ENCODE measurements around the gene RBP2.

RBP2 gene

DNA sequence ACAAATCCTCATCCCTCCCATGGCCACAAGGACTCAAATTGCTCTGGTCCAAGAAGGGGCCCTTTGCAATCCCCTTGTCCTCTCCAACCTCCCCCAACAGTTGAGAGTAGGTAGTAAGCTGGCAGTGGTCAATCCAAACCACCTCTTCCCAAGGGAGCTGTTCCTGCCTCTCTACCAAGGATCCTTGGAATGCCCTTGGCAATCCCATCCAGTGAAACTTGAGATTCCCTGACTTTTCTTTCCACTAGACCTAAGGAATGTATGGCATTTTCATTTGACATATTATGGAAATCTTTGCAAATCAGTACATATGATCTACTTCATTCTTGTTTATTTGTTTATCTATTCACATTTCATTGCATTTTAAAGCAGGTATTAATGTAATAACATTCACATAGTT is 4.8 kb upstream of the RBP2 start:
- DNase-seq (ENCODE audit: low read depth in 1 of 2, low spot score in 1 of 2), result no peak

DNA sequence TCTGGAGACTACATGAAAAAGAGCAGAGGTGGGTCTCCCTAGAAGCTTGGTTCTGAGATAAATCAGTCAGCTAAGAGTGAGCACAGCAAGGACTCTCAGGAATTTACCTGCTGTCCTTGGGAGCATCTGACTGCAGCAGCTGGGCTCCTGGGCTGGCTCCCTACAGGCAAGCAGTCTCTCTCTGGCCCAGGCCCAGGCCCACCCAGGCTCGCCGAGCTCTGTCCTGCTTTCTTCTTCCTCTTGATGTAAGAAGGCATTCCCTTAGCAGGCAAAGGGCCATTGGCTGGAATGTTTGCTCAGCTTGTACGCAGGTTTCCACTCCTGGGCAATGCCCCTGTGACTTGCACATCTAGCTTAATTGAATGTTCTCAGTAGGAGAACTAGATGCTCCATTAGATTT is 4.3 kb upstream of the RBP2 start:
- no peak for DNase-seq (ENCODE audit: low read depth in 1 of 2, low spot score in 1 of 2)

DNA sequence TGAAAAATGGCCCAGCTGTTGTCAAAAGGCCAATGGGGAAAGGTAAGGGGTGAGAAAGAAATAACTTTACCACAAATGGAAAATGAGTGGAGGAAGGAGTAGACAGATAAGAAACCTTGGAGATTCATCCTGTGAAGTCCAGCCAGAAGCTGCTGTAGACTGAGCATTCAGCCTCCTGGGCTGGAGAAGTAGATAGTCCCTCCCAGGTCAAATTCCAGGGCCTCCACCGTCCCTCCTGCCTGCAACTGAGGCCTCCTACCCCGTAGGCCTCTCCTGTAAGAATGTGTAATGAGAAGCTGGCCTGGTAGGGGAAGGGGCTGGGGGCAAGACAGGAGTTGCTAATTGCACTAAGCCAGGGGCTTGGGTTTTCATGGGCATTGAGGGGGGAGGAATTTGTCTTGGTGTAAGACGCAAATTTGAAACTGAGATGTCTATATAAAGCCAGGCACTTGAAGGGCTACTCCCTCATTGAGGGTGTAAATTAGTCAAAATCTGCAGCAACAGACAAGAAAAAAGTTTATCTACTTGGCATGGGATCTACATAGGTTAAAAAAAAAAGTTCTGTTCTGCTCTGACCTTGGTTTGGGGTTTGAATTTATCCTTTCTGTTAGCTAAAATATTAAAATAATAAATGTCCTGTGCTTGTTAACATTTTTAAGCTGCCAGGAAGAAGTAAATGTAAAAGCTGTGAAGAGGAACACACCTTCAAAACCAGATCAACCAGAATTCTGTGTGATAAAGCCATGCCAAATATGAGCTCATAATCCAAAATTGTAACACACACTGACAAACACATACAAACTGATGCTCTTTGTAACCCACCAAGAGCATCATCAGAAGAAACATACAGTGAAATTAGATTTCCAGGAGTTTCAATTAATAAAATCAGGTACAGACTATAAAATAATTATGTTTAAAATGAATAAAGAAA is 1.7 kb upstream of the RBP2 start:
- no peak for DNase-seq (ENCODE audit: low read depth in 1 of 2, low spot score in 1 of 2)

DNA sequence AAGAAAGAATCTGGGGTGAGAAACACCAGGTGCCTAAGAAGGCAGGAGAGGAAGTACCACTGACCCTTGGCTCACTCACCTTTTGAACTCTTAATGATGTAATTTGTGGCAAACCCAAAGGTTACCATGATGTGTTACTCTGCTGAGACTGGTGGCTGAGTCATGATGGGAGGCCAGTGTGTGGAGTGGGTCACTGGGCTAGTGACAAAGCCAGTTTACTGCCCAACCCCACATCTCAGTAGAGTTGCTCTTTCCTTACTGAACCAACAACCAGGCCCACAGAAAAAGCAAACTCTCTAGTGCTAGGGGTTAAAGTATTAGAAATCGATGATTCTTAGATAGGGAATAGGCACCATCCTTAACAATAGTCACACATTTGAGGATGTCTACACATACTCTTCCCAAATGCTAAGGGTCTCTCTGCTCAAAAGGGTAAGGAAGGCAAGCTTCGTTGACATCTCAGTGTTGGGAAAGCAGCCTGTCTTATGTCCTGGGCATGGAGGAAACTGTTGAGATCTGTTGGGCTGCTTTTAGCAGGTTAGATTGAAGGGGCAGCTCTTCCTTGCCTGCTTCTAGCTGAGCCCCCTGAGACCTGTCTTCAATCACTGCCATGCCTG is 3.1 kb downstream of the RBP2 start:
- no peak for DNase-seq (ENCODE audit: low read depth in 1 of 2, low spot score in 1 of 2)

DNA sequence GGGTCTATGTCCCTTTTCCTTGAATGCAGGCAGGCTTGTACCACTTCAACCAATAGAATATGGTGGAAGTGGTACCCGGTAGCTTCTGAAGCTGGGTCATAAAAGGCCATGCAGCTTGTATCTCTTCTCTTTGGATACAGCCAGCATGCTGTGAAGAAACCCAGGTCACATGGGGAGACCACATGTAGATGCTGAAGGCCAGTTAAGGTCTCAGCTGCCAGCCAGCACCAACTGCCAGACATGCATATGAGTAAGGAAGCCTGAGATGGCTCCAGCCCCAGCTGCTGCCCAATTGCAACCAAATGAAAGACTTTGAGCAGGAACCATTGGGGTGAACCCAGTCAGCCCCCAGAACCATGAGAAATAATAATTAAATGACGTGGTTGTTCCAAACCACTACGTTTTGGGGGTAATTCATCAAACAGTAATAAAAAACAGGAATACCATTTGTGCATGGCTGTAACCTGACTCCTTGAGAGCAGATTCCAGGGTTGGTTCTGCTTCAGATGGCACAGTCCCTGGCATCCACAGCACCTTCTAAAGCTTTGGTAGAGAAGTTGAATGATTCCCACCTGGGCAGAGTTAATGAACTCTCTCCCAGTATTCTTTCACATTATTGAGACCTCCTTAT is 3.8 kb downstream of the RBP2 start:
- no peak for DNase-seq (ENCODE audit: low read depth in 1 of 2, low spot score in 1 of 2)

DNA sequence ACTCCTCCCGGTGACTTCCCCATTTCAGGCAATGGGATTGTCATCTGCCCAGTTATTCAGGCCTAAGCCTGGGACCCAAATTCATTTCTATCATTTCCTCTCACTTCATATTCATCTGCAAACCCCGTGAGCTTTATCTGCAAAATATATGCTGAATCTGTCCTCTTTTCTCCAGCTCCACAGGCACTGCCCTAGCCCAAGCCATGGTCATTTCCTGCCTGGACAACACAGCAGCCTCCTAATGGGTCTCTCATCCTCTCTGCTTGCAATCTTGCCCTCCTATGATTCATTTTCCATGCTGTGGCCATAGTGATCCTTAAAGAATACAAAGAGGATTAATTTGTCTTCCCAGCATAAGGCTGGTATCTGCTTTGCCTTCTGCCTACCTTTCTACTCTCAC is 6.1 kb downstream of the RBP2 start:
- no peak for DNase-seq (ENCODE audit: low read depth in 1 of 2, low spot score in 1 of 2)

DNA sequence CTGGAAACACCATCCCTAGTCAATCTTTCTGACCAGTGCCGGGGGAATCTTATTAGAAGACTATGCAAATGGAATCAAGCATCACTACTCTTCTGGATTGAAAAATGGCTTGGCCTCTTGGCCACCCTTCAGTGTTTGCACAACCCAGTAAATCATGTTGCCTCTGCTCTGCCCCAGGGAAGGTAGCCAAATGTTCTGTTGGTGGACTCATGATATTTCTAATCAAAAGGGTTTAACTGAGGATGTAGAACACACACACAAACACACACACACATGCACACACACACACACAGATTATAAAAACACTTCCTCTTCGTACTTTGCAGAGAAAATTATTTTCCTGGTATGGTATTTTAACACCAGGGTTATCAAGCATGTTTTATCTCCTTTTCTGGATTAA is 7.9 kb downstream of the RBP2 start:
- no peak for DNase-seq (ENCODE audit: low read depth in 1 of 2, low spot score in 1 of 2)

DNA sequence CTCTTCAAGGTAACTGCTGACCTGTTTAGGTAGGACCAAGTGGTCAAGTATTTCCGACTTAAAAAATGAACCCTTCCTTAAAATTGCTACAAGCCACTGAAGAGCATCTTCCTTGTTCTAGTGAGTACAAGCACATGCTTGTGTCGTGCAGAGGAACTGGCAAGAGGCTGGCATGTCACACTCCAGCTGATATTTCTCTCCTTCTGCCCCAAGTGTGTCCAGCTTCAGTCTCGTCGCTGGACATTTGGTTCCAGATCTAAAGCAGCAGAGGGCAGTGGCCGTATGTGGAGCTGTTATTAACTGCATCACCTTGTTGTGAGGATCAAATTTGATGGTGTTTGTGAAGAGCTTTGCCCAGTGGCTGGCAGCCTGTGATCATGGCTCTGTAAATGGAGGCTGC is 10.0 kb downstream of the RBP2 start:
- no peak for DNase-seq (ENCODE audit: low read depth in 1 of 2, low spot score in 1 of 2)

DNA sequence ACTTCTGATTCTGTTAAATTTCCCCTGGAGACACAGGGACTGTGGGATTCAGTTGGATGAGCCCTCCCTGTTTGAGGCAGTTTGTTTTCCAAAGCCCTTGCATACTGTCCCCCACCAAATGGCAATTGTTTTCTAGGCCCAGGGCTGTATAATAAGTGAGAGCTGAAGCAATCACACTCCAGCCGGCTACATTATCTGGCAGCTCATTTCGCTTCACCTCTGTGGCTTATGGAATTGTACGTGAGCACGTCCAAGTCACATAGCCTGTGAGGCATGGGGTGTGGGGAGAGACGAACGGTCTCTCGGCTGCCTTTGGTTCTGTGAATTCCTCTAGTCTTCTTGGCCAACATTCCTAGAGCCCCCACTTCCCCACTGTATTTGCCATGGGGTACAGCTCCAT is 10.7 kb downstream of the RBP2 start:
- DNase-seq (ENCODE audit: low read depth in 1 of 2, low spot score in 1 of 2), result no peak

DNA sequence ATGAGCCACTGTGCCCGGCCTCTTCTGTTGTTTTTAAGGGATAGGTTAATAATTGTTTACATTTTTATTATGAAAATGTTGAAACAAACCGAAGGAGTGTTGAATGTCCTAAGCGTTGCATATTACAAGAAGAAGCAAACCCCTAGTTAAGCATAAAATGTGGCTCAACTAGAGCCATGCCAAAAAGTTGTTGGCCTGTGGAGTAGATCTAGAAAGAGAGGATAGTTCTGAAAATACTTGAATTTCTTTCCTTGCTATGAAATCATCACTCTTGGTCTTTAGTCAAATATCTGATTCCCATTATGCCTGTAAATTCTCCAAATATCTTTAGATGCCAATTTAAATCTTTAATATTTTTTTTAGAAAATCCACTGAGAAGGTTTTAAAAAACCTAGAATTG is 12.8 kb downstream of the RBP2 start:
- DNase-seq (ENCODE audit: low read depth in 1 of 2, low spot score in 1 of 2), result no peak

DNA sequence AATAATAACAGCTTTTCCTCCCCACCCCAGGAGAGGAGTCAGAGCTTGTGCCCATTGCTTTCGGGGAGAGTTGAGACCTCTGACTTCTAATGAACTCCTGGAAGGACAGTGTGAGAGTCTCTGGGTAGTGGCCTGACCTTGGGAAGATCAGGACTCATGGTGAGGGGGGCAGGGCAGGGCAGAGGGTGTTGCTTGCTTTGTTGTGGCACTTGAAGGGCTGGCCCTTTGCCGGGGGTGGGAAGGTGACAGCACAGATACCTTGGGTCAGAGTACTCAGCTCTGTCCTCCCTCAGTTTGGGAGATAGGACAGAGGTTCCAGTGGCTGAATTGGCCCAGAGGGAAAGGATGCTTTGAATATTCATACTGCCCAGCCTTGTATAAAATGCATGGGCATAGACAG is 15.8 kb downstream of the RBP2 start:
- no peak for DNase-seq (ENCODE audit: low read depth in 1 of 2, low spot score in 1 of 2)

DNA sequence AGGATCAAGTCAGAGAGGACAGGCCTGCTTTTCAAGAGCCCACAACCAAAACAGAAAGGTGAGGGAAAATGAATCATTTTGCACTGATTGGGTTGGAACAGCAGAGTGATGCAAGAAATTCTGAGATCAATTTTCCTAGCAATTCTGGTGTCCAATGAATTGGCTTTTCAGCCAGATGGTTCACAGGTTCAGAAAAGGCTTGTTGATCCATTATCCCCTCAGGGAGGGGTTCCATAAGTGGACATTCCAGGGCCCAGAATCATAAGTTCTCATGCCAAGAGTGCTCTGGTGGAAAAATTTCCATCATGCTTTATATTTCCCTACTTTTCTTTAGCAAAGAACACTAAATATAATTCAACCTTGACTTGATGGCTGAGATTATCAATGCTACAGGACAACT is 16.2 kb downstream of the RBP2 start:
- DNase-seq (ENCODE audit: low read depth in 1 of 2, low spot score in 1 of 2), result no peak

DNA sequence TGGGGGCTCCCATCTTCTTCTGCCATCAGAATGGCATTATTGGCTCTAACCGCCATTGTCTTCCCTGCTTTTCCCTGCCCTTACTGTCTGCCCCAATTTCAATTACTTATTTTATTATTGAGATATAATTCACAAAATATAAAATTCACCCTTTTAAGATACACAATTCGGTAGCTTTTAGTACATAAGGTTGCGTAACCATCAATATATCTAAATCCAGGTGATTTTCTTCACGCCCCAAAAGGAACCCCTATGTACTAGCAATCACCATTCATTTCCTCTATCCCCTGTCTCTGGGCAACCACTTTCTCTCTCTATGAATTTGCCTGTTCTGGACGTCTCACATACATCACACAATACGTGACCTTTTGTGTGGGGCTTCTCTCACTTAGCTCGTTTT is 18.0 kb downstream of the RBP2 start:
- DNase-seq (ENCODE audit: low read depth in 1 of 2, low spot score in 1 of 2), result no peak

DNA sequence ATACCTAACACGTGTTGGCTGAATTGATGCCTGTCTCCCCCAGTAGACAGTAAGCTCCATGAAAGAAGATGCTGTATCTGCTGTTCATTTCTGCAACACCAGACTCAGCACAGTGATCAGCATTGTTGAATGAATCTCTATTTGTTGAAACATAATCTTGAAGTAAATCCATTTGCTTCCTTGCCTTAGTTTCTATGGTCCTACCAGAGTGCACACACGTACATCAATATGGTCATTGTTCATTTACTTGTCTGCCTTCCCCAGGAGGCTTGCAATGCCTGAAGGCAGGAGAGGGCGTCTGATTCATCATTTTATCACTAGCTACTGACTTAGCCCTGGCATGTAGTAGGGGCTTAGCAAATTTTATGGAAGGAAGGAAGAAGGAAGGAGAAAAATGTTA is 19.2 kb downstream of the RBP2 start:
- DNase-seq (ENCODE audit: low read depth in 1 of 2, low spot score in 1 of 2), result no peak

DNA sequence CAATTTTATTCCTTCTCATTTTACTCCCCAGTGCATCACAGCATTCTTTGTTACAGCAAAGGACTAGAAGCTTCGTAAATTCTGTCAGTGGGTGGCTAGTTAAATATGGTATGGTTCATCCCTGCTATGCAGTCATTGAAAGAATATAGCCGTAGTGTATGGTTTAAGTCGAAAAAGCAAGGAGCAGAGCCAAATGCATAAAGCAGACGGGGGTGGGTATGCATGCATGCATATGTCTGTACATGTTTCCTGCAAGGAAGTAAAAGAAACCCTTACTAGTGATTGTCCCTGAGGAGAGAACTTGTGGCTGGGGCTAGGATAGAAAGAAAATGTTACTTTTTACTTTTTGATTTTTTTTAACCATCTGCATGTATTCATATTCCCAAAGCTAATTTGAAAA is 19.9 kb downstream of the RBP2 start:
- DNase-seq (ENCODE audit: low read depth in 1 of 2, low spot score in 1 of 2), result no peak

DNA sequence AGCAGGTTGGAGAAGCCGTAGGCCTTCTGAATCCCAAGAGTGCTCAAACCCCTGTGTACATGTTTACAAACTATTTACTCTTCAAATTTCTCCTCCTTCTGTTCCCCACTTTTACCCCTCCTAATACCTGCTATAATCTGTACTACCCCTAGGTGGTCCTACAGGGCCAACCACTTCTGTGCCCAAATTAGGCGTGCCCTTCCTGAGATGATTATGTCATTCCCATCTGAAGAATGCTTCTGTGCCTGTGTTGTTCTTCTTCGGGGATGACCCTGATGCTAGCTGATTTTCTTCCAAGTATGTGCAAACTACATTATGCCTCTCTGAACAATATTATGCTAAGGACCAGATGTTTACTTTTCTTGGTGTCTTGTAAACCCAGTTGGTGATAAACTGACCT is 20.5 kb downstream of the RBP2 start:
- no peak for DNase-seq (ENCODE audit: low read depth in 1 of 2, low spot score in 1 of 2)

DNA sequence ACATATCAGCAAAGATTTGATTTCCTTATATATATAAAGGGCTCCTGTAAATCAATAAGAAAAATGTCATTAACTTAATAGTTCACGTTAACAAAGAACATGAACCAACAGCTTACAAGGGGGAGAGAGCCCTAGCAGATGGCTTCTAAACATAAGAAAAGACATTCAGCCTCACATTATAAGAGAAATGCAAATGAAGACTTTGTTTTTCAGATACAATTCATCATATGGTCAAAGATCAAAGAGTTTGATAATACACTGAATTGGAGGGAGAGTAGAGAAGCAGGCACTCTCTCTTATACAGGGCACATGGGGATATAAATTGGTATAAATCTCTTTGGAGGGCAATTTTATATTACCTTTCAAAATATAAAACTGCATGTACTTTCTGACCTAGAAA is 21.1 kb downstream of the RBP2 start:
- no peak for DNase-seq (ENCODE audit: low read depth in 1 of 2, low spot score in 1 of 2)

DNA sequence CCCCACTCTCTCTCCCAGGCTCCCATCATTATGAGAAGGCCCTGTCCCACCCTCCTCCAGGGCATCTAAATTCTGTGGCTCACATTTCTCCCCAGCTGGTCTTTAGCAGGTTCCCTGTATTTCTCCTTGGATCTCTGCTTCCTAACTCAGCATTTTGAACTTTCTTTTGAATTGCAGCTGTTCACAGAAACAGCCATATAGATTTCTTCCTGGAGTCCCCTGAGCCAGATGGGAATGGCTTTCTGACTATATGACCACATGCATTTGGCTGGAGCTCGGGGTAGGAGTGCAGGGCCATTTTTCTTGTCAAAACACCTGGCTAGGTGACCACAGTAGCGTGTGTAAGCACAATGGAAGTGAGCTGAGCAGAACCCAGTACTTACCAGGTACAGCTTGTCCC is 22.0 kb downstream of the RBP2 start:
- DNase-seq (ENCODE audit: low read depth in 1 of 2, low spot score in 1 of 2), result no peak

DNA sequence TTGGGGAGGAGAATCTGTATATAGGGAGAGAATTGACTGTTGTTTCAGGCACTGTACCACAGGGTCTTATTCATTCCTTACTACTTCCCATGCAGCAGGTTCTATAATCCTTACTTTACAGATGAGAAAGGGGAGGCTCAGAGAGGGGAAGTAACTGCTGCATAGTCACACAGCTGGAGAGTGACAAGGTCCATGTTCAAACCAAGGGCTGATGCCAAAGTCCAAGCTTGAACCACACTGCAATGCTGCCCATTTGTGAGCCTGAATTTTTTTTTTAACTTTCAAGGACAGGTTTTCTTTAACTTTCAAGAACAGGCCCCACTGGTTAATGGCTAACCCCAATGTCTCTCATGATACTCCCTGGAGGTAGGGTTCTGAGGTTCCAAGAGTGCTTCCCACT is 26.2 kb downstream of the RBP2 start:
- DNase-seq (ENCODE audit: low read depth in 1 of 2, low spot score in 1 of 2), result no peak

DNA sequence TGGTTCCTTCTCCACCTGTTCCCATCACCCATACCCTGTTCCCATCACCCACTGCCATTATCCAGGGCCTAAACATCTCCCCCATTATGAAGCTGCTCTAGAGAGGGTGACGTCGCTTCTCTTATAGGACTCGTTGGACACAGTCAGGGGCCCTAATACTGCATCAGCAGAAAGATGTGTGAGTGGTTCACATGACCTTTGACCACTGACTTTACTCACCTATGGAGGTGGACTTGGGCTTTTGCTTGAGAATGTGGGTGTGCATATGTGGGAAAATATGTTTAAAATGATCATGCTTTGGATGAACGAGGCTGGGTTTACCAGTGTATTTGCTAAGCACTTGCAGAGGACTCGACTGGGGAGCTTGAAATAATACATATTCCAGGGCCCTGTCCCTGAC is 26.8 kb downstream of the RBP2 start:
- DNase-seq (ENCODE audit: low read depth in 1 of 2, low spot score in 1 of 2), result no peak

DNA sequence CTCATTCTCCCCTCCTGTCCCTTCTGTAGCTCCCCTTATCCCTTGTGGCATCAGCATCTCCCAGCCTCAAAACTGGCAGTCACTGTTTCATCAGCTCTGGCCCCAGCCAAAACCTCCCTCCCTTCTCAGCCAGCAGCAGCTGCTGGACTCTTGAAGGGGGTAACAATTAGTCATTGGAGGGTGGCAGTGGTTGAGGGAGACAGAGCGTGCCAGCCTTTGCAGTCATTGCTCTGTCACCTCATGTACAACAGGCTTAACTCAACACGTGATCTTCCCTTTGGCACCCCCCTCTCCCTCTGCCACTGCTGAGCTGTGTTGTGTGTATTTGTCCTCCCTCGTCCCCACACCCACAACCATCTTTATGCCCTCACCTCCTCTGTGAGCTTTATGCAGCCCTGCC is 28.2 kb downstream of the RBP2 start:
- DNase-seq (ENCODE audit: low read depth in 1 of 2, low spot score in 1 of 2), result no peak

DNA sequence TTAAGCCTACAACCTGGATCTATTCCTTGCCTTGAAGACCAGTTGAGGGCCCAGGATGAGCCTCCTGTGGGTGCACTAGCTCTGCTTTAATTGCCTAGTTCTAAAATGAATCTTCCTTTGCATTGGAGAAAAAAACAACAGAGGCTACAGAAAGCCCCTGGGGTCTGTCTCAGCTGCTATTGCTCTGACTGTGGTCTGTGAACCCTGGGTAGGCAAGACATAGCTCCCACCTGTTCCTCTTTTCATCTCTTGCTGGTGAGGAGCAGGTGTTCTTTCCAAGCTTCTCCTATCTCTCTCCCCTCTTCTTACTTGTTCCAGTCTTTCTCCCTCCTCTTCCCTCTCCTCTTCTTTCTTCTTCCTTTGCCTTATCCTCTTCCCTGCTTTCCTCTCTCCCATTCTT is 28.8 kb downstream of the RBP2 start:
- no peak for DNase-seq (ENCODE audit: low read depth in 1 of 2, low spot score in 1 of 2)
